ENCODE measurements around the gene SDS.

SDS gene

GRCh38 chr12:113425960-113426453 lies 22.3 kb upstream of the SDS start:
- DNase-seq (ENCODE audit: low spot score): peak; percentile 60

- peak; percentile 65 for DNase-seq (ENCODE audit: low spot score)
Measured at GRCh38 chr12:113424915-113425823, 21.5 kb upstream of the SDS start.

- DNase-seq (ENCODE audit: low spot score): no peak
Measured at GRCh38 chr12:113424456-113424855, 20.8 kb upstream of the SDS start.

- DNase-seq (ENCODE audit: low spot score): no peak
Measured at GRCh38 chr12:113422886-113423669, 19.4 kb upstream of the SDS start.

DNA sequence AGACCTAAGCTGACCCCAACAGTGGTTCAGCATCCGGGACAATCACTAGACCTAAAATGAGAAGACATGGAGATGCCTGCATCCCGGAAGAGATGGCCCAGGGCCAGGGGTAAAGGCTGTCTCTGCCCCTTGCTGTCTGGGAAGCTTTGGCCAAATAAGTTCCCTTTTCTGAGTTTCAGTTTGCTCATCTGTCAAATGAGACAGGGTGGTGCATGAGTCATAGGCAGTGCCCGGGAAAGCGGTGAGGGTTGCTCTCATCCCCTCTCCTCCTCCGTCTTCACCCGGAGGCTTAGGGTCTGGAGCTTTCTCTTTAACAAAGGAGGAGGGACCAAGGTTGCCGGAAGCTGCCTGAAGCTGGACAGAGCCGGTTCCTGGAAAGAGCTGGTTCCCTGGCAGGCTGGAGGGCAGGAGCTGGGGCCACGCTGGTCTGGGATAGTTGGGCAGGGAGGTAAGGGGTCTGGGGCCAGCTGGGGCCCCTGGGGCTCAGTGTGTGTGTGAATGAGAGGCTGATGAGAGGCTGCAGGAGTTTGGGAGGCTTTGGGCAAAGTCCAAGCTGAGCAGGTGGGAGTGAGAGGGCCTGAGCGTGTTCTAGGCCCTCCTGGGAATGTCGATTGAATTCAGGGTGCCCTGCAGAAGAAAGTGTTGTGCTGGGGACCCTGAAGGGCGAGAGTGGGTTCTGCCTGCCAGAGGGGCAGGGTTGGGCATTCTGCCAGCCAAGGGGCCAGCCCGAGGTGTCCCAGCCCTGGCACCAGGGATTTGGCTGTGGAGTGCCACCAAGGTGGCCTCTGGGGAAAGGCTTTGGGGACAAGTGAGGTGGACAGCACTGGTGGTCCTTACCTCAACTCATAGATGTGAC lies 18.6 kb upstream of the SDS start, which contains the start of gene SDSL:
Gene SDSL (plus strand): TSS at position 351 of the 856 bp plus-strand sequence. CDS start 5,603 bp downstream, outside the sequence.
- DNase-seq (ENCODE audit: low spot score): peak; percentile 79

- no peak for DNase-seq (ENCODE audit: low spot score)
Measured at GRCh38 chr12:113420996-113421595, 17.4 kb upstream of the SDS start.

GRCh38 chr12:113418213-113418879 lies 14.7 kb upstream of the SDS start:
- DNase-seq (ENCODE audit: low spot score): no peak

- DNase-seq (ENCODE audit: low spot score): peak; percentile 32
Measured at GRCh38 chr12:113416091-113416754, 12.5 kb upstream of the SDS start.

- no peak for DNase-seq (ENCODE audit: low spot score)
Measured at GRCh38 chr12:113414519-113415038, 10.9 kb upstream of the SDS start.

DNA sequence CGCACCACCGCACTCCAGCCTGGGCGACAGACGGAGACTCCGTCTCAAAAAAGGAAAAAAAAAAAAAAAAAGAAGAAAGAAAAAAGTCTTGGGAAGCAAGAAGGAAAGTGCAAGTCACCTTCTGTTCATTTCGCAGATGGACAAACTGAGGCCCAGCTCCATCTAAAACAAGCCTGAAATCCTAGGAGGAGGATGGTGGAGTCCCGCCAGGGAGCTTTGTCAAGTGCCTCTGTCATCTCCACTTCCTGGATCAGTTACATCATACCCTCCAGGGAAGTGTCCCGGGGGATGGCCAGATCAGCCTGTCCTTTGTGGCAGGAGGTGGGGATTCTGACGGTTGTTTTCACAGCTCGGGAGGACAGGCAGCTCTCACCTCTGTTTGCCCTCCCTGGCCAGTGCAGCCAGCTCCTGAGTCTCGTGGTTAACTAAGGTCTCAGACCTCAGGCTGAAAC lies 9.8 kb upstream of the SDS start:
- DNase-seq (ENCODE audit: low spot score): no peak

- DNase-seq (ENCODE audit: low spot score): no peak
Measured at GRCh38 chr12:113409462-113410124, 5.9 kb upstream of the SDS start.

DNA sequence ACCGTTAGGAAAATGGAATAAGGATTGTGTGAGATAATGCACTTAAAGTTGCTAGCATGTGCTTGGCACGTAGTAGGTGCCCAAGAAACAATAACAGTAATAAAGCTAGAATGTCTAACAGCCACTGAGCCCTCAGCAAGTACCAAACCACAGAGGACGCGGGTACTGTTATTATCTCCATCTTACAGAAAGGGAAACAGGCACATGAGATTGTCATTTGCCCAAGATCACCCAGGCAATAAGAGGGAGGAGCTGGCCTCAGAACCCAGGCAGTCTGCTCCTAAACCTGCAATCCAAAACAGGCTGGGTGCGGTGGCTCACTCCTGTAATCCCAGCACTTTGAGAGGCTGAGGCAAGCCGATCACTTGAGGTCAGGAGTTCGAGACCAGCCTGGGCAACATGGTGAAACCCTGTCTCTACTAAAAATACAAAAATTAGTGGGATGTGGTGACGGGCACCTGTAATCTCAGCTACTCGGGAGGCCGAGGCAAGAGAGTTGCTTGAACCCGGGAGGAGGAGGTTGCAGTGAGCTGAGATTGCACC lies 5.1 kb upstream of the SDS start:
- DNase-seq (ENCODE audit: low spot score): no peak

DNA sequence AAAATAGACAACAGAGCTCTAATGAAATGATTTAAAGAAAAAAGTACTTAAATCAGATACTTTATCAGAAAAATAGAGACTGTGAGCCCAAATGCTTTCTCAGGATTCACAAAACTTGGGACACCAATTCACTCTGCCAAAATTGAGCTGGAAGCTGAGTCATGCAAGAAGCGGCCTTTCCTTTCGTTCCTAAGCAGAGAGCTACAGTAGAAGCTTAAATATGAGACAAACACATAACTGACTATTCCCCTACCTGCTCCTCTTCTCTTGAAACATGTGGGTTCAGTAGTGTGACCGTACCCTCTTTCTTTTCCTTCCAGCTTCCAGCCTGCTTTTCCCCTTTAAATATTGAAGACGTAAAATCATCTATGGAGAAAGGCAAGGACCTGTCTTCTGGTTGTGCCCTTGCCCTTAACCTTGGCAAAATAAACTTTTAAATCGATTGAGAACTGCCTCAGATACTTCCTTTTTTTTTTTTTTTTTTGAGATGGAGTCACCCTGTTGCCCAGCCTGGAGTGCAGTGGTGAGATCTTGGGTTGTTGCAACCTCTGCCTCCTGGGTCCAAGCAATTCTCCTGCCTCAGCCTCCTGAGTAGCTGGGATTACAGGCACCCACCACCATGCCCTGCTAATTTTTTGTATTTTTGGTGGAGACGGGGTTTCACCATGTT lies 4.4 kb upstream of the SDS start:
- no peak for DNase-seq (ENCODE audit: low spot score)

DNA sequence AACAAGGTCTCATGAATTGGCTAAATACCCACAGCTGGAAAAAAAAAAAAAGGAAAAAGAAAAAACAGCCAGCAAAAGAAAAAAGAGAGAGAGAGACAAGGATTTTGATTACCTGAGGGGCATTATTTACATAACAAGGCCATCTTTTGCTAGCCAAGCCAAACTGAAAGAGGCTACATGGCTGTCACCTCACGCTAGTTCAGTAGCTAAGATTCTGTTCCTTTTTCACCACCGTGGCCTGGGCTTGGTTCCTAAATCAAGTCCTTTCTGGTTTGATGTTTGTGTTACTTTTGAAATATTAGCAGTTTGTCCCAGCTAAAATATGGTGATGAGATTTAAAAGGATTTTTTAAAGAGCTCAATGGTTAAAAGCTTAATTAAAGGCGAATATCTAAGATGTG lies 2.0 kb upstream of the SDS start:
- no peak for DNase-seq (ENCODE audit: low spot score)

GRCh38 chr12:113402586-113403260 lies 964 bp downstream of the SDS start:
- no peak for DNase-seq (ENCODE audit: low spot score)

DNA sequence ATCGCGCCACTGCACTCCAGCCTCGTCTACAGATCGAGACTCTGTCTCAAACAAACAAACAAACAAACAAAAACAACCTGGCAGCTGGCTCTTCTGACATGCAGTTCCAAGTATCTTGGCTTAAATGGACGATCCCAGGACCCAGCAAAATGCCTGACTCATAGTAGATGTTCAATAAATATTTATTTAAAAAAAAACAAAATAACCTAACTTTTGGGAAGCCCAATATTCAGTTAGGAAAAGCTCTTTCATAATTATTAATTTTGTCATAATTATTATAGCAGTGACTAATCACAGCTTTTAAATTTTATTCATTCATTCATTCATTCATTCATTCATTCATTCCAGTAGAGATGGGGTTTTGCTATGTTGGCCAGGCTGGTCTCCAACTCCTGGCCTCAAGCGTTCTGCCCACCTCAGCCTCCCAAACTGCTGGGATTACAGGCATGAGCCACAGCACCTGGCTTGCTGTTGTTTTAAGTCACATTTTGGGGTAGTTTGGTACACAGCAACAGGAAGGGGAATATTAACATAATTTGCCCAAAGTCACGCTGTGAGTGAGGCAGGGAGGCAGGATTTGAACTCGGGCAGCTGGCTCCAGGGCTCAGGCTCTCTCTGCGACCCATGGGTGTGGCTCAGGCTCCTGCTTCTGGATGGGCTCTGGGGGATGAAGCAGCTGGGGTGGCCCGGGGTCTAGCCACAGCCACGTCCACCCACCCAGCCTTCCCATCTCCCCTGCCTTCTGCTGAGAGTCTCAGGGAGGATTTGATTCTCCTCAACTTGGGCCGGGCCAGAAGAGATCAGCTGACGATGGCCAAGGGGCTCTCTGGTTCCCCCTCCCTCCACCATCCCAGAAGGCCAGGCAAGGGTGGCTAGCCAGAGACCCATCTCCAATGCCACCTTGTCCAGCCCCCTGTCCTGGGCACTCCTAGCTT lies 2.4 kb downstream of the SDS start:
- no peak for DNase-seq (ENCODE audit: low spot score)

GRCh38 chr12:113400362-113400761 lies 3.3 kb downstream of the SDS start:
- no peak for DNase-seq (ENCODE audit: low spot score)
